ENCODE results near the gene ABCC6. TPM values are rescaled to one million over a fixed set of nuclear protein-coding genes. Genes with fewer than 3 reads are reported as not detected.

Gene ABCC6
- 0.69 to 1.2 TPM (median 0.87 TPM) in 5 replicates for total RNA-seq (2022; extraction: Qiagen RNA extraction; ENCODE audit: low read depth)

DNA sequence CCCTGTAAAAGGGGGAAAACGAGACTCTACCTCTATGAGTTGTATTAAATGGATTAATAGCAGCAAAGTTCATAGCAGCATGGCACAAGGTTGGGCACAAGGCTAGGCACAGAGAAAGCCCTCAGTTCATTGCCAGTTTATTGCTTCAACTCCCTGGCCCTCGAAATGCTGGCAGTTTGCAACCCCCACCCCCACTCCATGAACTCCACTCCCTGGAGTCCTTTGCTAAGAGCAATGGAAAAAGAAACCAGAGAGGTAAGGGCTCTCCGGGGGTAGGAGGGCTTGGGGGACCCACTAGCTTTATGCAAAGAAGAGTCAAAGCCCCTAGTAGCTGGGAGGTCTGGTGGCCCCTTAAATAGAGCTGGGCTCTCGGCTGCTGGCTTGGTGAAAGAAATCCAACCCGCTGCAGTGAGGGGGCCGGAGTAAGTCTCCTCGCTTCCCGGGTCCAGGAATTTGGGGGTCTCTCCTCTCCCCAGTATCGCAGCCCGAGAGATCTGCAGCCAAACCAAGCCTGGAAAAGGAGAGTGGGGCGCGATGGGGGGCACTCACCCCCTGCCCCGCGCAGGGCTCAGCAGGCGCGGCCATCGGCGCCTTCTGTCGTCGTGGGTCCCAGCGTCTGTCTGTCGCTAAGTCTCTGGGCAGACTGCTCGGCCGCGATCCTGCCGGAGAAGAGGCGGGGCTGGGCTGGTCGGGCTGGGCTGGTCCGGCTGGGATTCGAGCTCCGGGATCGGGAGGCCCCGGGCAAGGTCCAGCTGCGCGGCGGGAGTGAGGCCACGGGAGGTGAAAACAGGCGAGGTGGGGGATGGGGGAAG is at the start of gene ABCC6:
TSS of gene ABCC6 (minus strand) at position 645 of the 812 bp plus-strand sequence. CDS start at position 585, 60 bp downstream.

Other genes with a start within 250 kb of the ABCC6 start
- gene NOMO3, start 9.0 kb upstream of the ABCC6 start, total RNA-seq (2022; extraction: Qiagen RNA extraction; ENCODE audit: low read depth) = 21.9 to 35.0 TPM (median 27.4 TPM) in 5 replicates
- gene NPIPA7, start 155.6 kb upstream of the ABCC6 start, total RNA-seq (2022; extraction: Qiagen RNA extraction; ENCODE audit: low read depth) = 11.7 to 13.7 TPM (median 12.8 TPM) in 5 replicates